Neural progenitor cell (in vitro differentiated cells): Measurements from ENCODE around the gene PRLH.

Source experiments
- CTCF ChIP-seq: fragments of 200-600 bp; sonication (generic); IDR thresholded peaks from 2 replicates; pipeline ENCODE4 v1.5.1; 2017; ENCODE audit warnings: antibody characterized with exemption, mild to moderate bottlenecking
- EZH2 ChIP-seq: fragments of 200-600 bp; sonication (generic); IDR thresholded peaks from 2 replicates; pipeline ENCODE4 v1.6.1; 2017; ENCODE audit warnings: antibody characterized with exemption, mild to moderate bottlenecking, moderate library complexity

- TF ChIP-seq CTCF: no peak
- no peak for TF ChIP-seq EZH2
Observed at GRCh38 chr2:237616373-237616733, 50.0 kb downstream of the PRLH start.
